ENCODE measurements around the gene CACNA1E.

Gene CACNA1E

DNA sequence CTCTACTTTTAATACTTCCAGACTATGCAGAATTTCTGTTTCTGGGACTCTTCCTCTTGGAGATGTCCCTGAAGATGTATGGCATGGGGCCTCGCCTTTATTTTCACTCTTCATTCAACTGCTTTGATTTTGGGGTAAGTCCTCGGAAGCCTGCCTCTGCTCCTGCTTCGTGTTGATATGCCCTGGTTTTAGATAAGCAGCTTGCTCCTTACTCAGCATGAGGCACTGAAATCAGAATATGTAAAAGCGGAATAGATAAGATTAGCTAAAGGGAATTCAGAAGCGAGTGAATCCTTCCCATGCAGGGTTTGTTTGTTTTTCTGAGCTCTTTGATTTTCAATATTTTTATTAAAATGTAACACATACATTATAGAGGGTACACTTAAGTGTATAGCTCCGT lies 234.7 kb downstream of the CACNA1E start:
- no peak for DNase-seq

DNA sequence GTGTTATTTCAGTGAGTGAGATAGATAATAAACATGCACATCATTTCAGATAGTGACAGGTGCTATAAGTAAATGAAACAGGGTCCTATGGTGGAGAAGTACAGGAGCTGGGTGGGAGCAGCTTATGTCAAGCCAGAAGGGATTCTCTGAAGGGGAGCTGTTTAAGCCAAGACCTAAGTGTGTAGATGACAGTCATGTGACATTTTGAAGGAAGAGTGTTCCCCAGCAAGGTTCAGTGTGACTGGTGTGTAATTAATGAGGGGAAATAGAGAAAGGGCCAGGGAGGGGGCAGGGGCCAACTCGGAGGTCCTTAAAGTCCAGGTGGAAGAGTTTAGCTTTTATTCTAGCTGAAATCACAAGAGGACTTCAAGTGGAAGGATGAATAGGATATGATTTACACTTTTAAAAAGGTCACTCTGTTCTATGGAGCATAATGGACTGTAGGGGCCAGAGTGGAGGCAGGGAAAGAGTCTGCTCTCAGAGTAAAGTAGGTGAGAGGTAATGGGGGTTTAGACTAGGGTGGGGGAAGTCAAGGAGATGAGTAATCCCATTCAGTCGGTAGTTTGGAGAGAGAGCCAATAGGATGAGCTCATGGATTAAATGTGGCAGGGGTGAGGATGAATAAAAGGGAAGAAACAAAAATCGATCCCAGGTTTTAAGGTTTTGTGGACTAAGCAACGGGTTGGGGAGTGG lies 243.1 kb downstream of the CACNA1E start:
- DNase-seq = no peak

DNA sequence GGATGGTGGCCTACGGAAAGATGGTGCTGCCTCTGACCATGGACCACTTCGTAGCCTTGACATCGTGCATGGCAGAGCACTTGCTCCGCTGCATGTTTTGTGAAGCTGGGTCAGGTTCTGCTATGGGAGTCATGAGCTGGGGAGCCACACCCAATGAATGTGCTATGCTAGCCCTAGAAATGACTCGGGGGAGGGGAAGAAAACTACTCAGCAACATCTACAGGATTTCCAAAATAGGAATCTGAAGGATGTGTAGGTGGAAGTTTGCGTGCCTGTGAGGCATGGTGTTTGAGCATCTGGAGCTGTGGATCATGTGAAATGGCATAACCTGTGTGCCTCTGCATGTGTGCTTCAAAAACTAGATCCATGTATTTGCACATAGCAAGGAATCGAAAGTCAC lies 247.3 kb downstream of the CACNA1E start:
- no peak for DNase-seq

DNA sequence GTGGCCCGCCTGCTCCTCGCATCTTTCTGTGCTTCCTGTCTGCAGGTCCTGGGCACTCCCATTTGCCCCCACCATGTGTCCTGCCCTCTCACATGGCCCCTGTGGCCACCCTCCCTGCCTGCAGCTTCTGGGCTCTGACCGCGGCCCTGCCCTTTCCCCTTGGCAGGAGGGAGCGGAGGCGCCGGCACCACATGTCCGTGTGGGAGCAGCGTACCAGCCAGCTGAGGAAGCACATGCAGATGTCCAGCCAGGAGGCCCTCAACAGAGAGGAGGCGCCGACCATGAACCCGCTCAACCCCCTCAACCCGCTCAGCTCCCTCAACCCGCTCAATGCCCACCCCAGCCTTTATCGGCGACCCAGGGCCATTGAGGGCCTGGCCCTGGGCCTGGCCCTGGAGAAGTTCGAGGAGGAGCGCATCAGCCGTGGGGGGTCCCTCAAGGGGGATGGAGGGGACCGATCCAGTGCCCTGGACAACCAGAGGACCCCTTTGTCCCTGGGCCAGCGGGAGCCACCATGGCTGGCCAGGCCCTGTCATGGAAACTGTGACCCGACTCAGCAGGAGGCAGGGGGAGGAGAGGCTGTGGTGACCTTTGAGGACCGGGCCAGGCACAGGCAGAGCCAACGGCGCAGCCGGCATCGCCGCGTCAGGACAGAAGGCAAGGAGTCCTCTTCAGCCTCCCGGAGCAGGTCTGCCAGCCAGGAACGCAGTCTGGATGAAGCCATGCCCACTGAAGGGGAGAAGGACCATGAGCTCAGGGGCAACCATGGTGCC lies 249.1 kb downstream of the CACNA1E start:
- DNase-seq = no peak

DNA sequence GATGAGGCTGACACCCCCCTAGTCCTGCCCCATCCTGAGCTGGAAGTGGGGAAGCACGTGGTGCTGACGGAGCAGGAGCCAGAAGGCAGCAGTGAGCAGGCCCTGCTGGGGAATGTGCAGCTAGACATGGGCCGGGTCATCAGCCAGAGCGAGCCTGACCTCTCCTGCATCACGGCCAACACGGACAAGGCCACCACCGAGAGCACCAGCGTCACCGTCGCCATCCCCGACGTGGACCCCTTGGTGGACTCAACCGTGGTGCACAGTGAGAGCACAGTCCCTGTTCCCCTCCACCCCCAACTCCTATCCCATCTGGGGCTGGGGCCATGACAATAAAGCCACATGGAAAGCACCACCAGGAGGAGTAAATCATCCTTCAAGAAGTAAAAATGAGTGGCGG lies 250.2 kb downstream of the CACNA1E start:
- no peak for DNase-seq

DNA sequence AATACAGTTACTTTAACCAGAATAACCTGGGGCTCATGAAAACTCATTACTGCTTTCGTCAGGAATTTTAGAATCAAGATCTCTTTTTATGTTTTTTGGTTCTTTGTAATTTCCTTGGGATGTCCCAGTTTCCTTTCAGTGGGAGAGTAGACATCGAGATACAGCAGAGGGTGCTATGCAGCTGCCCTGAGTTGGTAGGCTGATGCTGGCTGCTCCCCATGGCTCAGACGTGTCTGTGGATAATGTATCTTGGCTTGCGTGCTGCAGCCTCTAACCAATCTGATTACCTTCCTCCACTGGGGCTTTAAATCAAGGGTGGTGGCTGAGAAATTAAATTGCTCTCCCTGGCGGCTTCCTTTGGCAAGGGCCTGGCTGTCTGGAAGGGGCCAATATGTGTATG lies 253.7 kb downstream of the CACNA1E start:
- DNase-seq = no peak

DNA sequence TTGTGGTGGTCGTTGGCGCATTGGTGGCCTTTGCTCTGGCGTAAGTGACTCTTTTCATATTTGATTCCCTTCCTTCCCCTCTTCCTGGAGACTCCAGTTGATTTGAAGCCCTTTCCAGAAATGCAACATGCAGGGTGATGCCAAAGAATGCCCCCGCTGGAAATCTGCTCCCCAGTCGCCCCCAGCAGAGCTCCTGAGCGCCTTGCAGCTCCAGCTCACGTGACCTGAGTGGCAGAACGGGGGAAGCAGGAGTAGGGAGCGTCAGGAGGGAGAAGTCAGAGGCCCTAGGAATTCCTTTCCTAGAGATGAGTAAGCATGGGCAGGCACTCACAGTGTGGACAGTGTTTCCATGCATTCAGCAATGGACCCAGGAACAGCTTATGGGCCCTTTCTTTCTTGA lies 255.9 kb downstream of the CACNA1E start:
- no peak for DNase-seq

DNA sequence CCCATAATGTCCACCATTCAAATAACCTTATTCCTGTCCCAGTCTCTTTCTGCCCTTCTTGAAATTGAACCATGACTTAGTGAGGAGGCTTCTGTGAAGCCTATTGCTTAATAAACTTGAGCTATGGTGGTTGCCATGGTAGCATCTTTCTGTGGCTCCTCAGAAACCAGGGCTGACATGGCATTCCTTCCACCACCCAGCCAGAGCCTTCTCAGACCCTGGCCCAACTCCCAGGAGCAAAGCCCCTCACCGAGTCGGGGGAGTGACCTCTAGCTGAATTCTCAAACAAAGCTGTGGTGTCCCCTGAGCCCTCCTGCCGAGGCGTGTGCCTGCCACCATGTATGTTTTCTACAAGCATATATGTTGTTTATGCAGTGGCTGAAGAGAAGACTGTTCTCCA lies 259.1 kb downstream of the CACNA1E start:
- DNase-seq = no peak

DNA sequence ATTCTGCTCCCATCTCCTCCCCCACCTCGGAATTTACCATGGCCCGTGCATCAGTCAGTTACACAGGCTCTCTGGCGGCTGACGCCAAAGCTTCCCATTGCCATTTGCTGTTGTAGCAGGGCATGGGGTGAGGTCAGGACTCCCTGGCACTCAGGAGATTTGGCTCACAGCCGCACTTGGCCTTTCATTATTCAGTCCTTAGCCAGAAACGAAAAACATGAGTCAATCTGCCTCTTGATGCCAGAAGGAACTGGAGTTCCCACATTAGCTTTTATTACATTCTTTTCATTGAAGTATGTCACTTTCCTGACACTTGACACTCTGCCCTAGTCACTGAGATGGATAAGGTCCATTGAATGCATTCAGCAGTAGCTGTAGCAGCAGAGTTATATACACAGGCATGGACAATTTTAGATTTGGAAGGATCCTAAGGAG lies 260.6 kb downstream of the CACNA1E start:
- DNase-seq = no peak

DNA sequence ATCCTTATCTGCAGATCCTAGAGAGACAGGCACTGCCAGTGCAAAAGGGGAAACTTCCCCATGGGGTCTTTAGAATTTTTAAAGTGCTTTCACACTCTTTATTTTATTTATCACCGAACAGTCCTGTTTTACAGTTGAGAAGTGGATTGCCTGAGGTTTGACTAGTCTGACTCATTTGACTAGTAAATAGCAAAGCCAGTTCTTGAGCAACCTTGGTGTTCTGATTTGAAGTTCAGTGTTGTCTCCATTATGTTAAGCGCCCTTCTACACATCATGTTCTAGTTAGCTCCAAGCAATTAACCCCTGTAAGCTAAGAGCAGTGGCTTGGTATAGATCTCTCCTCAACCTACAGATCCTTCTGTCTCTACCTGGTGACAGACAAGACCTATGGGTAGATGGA lies 262.9 kb downstream of the CACNA1E start:
- DNase-seq = no peak

DNA sequence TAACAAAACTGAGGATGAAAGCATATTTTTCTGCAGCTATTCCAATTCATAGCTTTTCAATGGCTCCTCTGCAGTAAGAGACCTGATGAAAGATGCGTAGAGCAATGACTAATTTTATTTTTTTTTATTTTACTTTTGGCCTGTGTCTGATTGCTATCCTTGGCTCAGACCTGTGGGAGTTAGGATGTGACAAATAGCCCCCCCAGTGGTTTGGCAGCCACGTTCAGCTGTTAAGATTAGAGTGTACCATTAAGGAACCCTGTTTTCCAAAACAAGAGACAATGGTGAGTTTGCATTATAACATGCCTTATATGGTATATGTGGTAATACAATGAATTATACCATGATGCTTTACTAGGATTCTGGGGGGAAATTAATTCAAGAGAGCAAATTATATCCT lies 264.7 kb downstream of the CACNA1E start:
- no peak for DNase-seq

DNA sequence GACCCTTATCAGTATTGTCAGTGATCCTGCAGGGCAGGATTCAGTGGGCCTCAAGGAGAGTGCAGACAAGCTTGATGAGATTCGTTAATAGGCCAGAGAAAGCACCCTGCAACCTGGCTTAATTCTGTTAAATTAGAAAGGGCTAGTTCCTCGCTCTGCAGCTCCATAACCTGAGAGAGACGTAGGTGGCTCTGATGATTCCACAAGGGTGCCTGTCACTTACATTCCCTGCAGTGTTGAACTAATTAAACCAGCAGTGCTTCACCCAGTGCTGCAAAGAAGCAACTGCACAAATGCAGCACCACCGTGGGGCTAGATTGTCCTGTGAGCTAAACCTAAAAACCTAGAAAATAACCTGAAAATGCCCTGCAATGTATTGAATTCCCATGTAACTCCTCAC lies 270.8 kb downstream of the CACNA1E start:
- DNase-seq = no peak

DNA sequence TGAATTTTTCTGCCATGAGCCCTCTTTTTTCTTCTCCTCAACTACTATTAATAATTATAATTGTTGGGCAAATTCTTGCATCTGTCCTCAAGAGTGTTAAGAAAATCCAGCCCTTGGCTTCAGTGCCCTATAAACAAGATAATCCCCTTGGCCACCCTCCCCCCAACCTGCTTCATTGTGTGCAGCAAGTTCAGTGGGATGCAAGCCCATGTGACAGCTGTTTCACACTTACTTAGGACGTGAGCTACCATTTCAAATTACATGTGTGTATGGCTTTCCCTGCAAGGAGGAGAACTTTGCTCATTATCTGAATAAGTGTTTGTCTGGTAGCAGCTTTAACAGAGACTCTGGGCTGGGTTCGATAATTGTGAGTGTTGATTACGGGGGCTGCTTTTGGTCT lies 276.2 kb downstream of the CACNA1E start:
- no peak for DNase-seq

DNA sequence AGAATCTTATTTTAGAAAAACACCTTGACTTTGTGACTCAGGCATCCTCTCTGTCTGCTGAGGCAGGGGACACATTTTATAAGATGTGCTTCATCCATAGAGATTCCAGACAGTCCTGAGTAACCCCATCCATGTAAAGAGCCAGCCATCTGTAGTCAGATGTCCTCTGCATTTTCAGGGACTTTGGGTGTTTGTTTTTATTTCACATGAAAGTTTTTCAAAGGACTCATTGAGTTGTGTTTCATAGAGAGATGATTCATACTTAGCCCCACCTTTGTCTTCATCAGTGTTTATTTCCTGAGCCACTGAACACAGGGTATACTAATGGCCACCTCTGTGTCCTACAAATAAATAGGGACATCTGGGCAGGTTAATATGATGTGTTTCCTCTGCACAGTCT lies 280.4 kb downstream of the CACNA1E start:
- DNase-seq = no peak

DNA sequence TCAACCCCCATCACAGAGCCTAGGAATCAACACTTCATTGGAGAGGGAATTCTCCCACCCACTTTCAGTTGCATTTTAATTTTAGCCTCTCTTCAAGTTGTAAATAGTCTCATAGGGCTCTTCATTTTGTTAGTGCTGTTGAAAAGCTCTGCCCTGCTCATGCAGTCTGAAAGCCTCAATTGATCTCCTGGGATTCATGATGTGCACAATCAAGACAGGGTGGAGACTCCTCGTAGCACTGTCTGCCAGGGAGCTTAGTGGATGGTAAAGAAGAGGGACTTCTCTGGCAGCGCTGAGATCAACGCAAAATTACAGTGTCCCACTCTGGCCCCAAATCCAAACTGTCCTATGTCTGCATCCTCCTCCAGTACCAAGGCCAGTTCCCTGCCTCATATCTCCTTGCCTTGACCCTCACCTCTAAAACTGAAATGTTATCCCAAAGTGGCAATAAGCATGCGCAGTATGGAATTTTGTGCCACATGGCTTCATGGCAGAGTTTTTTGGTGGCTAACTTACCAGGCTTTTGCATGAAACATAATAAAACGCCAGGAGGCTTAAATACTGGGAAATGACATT lies 282.2 kb downstream of the CACNA1E start:
- no peak for DNase-seq

DNA sequence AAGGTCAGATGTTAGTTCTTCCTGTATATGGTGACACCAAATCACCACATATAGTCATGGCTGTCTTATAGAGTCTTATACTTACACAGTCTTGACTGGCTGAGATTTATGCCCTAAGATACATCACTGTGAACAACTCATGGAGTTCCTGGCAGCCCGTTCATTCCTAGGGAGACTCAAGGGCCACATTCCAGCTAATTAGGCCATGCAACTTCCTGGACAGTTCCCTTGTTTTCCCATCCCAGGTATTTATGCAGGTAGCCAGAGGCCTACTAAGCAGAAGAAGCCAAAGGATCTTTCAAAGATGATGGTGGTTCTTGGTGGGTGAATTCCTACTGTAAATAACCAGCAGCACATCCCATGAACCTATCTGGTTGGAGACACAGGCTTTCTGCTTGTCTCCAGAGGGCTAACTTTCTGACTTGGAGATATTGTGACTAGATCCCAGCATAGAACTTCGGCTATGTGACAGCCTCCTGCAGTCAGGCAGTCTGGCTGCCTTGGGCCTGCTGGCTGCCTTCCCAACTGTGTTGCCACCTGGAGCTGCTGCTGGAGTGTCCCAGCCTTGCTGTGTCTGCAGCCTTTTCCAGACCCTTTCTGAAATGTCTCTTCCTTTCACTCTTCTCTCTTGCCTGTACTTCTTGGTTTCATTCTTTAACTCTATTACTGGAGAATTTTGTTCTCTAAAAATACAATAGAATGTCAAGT lies 283.8 kb downstream of the CACNA1E start:
- no peak for DNase-seq

DNA sequence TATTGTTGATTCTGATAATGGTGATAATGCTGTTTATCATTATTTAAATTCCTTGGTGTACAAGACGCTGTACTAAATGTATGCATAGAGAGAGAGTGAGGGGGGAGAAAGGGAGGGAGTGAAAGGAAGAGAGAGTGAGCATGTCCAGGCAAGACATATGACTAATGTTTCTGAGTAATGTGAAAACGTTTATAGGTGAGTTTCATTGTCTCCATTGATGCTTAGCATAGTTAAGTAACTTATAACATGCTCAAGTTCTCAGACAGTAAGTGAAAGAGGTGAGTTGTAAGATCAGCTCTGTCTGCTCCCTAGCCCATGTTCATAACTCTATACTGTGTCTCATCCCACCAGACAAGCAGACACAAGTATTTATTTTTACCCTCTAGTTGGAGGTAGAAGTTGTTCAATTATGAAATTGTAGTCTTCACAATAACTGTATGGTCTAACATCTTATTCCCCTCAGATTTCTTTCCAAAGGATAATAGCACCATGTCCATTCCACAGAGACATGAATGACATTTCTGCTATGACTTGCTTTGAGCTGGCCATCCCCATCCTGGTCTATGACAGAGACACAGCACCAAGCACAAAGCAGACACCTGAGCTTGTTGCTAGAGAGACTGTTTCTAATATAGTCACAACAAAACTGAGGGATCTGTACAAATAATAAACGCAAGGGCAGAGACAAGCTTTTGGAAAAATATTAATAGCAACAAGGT lies 285.1 kb downstream of the CACNA1E start:
- no peak for DNase-seq

DNA sequence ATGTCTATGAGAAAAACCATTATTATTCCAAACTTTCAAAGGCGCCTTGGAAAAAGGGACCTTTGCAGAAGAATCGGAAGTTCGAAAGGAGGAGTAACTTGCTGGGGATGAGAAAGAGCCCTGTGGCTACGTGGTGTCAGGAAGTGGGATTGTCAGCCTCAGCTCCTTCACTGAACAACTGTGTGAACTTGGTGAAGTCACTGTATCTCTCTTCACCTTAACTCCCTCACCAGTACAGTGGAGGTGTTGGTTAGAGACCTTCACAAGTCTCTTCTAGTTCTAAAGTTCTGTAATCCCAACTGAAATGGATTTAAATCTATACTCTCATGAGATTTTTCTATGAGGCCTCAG lies 285.6 kb downstream of the CACNA1E start:
- DNase-seq = no peak

DNA sequence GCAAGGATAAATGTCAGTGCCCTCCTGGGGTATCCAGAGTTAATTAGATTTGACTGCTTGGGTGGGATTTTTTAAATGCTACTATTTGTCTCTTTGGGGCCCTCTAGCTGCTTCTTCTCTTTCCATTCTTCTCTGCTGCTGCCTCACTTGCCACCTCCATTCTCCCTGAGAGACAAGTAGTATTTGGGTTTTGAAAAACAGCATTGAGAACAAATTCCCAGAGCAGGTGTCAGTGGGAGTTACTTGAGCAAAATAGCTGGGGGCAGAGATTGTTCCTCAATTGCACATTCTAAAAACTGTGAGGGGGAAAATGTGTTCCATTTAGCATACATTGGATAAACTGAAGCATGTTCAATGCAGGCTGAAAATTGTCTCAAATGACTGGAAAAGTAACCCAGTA lies 286.5 kb downstream of the CACNA1E start:
- no peak for DNase-seq

DNA sequence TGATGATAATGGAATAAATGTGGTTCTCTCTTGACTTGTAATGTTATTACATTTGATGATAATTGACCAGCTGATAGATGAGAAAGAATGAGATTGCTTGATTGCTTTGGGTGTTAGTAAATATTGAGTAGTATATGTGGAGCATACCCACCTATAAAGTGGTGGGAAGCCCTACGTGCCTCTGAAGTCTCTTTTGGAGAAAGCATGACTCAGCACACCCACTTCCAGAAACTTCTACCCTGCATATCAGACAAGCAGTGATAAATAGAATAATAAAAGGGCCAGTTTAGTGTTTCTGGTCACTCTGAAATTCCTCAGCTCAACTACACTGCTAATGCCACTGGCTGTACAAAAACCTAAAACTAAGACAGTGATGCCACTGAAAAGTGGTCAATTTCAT lies 289.4 kb downstream of the CACNA1E start:
- no peak for DNase-seq

DNA sequence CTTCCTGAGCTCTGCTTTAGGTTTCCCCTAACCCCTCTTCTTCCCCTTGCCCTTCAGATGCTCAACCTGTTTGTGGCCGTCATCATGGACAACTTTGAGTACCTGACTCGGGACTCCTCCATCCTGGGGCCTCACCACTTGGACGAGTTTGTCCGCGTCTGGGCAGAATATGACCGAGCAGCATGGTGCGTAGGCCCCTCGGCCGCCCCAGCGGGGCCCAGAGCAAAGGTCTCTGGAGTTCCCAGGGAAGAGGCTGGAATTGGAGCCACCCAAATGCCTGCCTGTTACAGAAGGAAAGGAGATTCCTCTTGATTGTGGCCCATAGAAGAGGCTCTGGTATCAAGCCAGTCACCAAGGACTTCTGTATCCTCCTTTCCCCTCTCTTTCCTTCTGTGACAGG lies 292.7 kb downstream of the CACNA1E start:
- DNase-seq = no peak

DNA sequence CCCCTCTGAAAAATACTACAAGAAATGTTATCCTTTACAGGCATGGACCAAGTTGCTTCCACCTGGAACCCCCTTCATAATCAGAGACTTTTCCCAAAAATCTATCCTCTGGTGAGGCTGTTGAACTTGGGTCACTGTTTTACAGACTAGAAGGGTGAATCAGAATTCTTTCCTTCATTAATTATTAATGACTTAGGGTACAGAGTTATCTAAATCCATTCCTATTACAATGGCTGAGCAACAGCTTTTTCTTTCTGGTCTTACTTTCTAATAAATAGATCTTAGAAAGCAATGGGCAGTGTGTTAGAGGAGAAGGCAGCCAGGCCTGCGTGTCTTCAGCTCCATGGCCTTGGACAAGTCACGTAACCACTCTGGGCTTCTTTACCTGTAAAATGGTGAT lies 294.0 kb downstream of the CACNA1E start:
- DNase-seq = no peak

DNA sequence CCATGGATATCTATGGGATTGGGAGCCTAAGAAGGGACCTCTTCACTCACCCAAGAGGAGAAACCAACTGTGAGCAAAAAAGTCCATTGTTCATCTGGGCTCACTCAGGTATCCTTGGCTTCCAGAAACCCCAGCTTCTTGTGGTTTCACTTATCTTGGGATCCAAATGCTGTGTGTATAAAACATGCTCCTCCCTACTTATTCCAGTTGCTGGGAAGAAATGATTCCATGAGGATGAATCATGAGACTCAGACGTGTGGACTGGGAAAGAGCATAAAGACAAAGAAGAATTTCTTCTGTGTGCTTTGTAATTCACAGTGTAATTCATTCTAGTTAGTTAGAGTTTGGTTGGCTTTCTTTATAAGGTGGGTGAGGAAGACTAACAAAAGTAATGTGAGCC lies 294.5 kb downstream of the CACNA1E start:
- no peak for DNase-seq
